OCI-LY1 (cell line): ENCODE data around the gene CACNA1I.

ENCODE experiments used
- EZH2 ChIP-seq: fragments of 200-600 bp; sonication (generic), shearing (Covaris generic); IDR thresholded peaks from 2 replicates; pipeline ENCODE4 v1.8.0; 2017; ENCODE audit warnings: borderline replicate concordance, mixed run types, mild to moderate bottlenecking, antibody characterized with exemption, low read length, moderate library complexity, mixed read lengths
- TF ChIP-seq, protein P1 (sequence below): fragments of 200-600 bp; sonication (generic), shearing (Covaris generic); IDR thresholded peaks from 2 replicates; pipeline ENCODE4 v1.5.1; 2017; ENCODE audit warnings: mild to moderate bottlenecking, antibody characterized with exemption, low read length, moderate library complexity, mixed read lengths

DNA sequence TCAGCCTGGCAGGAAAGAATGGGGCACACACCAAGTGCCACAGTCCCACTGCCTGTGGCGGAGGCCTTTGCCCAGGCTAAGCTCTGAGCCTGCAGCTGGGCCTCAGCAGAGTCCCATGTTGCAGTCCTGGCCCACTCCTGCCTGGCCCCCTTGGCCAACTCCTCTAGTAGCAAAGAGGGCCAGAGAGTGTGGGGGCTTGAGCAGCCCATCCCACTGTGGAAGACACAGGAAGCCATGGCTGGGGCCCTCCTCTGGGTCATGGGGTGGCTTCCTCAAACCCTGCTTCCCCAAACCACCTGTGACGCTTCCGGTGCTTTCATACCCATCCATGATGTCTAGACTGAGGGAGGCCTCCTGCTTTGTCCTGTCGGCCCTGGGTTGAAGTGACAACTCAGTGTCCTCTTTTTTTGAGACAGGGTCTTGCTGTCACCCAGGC is 43.8 kb upstream of the CACNA1I start:
- TF ChIP-seq, protein P1, sequence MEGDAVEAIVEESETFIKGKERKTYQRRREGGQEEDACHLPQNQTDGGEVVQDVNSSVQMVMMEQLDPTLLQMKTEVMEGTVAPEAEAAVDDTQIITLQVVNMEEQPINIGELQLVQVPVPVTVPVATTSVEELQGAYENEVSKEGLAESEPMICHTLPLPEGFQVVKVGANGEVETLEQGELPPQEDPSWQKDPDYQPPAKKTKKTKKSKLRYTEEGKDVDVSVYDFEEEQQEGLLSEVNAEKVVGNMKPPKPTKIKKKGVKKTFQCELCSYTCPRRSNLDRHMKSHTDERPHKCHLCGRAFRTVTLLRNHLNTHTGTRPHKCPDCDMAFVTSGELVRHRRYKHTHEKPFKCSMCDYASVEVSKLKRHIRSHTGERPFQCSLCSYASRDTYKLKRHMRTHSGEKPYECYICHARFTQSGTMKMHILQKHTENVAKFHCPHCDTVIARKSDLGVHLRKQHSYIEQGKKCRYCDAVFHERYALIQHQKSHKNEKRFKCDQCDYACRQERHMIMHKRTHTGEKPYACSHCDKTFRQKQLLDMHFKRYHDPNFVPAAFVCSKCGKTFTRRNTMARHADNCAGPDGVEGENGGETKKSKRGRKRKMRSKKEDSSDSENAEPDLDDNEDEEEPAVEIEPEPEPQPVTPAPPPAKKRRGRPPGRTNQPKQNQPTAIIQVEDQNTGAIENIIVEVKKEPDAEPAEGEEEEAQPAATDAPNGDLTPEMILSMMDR: no peak
- TF ChIP-seq EZH2: no peak
